PC-9 (cell line): ENCODE results near the gene REPS2.

Experiments used
- EZH2 ChIP-seq: fragments of 200-600 bp; sonication (generic); IDR thresholded peaks from 2 replicates; pipeline ENCODE4 v1.8.0; 2017; ENCODE audit warnings: antibody characterized with exemption, low read depth
- TF ChIP-seq, protein P1 (sequence below): fragments of 200-600 bp; sonication (generic); conservative IDR thresholded peaks from 2 replicates; pipeline ENCODE4 v1.6.1; 2017; ENCODE audit warnings: mixed run types, antibody characterized with exemption, mild to moderate bottlenecking, moderate library complexity

- TF ChIP-seq, protein P1, sequence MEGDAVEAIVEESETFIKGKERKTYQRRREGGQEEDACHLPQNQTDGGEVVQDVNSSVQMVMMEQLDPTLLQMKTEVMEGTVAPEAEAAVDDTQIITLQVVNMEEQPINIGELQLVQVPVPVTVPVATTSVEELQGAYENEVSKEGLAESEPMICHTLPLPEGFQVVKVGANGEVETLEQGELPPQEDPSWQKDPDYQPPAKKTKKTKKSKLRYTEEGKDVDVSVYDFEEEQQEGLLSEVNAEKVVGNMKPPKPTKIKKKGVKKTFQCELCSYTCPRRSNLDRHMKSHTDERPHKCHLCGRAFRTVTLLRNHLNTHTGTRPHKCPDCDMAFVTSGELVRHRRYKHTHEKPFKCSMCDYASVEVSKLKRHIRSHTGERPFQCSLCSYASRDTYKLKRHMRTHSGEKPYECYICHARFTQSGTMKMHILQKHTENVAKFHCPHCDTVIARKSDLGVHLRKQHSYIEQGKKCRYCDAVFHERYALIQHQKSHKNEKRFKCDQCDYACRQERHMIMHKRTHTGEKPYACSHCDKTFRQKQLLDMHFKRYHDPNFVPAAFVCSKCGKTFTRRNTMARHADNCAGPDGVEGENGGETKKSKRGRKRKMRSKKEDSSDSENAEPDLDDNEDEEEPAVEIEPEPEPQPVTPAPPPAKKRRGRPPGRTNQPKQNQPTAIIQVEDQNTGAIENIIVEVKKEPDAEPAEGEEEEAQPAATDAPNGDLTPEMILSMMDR: no peak
- no peak for TF ChIP-seq EZH2
Measured at GRCh38 chrX:17075004-17075403, 128.5 kb downstream of the REPS2 start.
